Cardiac fibroblast (primary cell): ENCODE results near the gene MKRN2OS.

Source experiments
- DNase-seq, 2 donors: peaks; one replicate each; pipeline versions ENCODE4 v3.0.0 to v3.0.0-alpha.2; 2010; ENCODE audit warnings: low read depth in 2 of 2
- H3K4me3 ChIP-seq, 2 donors: replicated peaks in 1 of 2; 1 replicate in 1 of 2; 2 replicates in 1 of 2; pipeline ENCODE4 v1.5.1; 2011; ENCODE audit warnings: low read depth in 2 of 2, low read length in 2 of 2, mild to moderate bottlenecking in 2 of 2, moderate library complexity in 1 of 2
- TF ChIP-seq, protein P1 (sequence below): IDR thresholded peaks from one replicate; pipeline ENCODE4 v1.5.1; 2011; ENCODE audit warnings: low read depth, mild to moderate bottlenecking, low read length, inconsistent platforms

The MKRN2OS gene

DNA sequence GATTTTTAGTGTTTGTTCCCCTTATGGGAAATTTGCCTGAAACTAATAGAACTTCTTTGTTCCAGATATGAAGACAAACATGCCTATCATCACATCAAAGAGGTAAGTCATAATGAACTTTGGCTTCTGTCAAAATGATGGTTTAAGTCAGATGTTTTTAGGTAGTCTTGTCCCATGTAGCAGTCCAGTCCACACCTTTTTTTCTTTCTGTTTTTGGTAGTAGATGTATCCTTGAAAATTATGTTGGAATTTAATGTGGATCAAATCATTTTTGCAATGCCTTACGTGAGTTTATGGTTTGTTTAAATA is 48.9 kb downstream of the MKRN2OS start:
- DNase-seq: no peak
- no peak overlapping the region for H3K4me3 ChIP-seq
- TF ChIP-seq, protein P1, sequence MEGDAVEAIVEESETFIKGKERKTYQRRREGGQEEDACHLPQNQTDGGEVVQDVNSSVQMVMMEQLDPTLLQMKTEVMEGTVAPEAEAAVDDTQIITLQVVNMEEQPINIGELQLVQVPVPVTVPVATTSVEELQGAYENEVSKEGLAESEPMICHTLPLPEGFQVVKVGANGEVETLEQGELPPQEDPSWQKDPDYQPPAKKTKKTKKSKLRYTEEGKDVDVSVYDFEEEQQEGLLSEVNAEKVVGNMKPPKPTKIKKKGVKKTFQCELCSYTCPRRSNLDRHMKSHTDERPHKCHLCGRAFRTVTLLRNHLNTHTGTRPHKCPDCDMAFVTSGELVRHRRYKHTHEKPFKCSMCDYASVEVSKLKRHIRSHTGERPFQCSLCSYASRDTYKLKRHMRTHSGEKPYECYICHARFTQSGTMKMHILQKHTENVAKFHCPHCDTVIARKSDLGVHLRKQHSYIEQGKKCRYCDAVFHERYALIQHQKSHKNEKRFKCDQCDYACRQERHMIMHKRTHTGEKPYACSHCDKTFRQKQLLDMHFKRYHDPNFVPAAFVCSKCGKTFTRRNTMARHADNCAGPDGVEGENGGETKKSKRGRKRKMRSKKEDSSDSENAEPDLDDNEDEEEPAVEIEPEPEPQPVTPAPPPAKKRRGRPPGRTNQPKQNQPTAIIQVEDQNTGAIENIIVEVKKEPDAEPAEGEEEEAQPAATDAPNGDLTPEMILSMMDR: no peak

DNA sequence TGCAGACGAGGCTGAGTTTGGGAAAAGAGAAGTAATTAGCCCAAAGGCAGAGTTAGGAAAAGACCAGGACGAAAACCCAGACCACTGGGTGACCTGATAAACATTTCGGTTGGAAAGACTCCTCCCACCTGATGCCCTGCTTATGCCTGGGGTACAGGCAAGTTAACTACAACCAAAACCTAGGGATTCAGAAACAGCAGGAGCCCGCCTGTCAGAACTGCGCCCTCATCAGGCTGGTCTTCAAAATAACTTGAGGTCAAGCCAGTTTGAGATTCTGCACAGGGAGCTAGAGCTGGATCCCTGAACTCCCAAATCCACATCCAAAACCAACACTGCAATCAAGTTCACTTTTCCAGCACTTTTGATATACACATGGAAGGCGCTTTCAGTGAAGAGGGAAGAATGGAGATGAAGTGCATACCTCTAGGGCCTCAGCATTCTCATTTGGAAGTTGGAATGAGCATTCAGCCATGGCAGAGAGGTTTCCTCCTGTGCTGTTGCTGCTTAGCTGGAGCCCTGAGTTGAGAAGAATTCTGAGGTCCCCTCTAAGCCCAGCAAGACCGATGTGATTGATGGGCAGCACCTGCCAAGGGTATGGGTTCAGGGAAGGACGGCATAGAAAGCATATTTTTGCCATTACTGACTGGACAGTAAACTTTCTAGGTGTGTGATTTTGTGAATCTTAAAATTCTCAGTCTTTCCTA is 49.4 kb downstream of the MKRN2OS start:
- TF ChIP-seq, protein P1: no peak
- H3K4me3 ChIP-seq: no peak overlapping the region
- no peak for DNase-seq

DNA sequence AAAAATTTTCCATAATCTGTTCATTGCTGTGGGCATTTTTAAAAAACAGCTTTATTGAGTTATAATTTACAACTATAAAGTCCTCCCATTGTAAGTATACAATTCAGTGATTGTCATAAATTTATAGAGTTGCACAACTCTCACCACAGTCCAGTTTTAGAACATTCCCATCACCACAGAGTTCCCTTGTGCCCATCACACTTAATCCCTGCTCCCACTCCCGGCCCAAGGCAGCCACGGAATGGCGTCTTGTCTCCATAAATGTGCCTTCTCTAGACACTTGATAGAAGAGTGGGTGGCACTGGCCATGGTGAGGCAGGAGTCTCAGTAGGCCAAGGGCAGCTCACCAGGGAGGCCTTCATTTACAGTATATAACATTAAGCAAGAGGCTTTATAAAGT is 54.8 kb downstream of the MKRN2OS start:
- peak in 1 of 2 donors; percentile 33 for DNase-seq
- TF ChIP-seq, protein P1: no peak
- H3K4me3 ChIP-seq: no peak overlapping the region

DNA sequence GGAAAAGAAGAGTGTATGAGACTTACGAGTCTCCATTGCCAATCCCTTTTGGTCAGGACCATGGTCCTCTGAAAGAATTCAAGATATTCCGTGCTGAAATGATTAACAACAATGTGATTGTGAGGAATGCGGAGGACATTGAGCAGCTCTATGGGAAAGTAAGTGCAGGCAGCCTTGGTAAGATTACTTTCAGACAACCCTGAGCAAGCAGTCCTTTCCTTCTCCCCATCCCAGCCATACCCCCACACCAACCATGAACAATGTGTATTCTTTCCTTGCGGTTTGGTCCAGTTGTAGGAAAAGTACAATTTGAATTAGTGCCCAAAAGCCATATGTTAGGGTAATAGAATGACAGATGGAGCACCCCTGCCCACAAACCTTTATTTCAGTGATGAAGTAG is 55.5 kb downstream of the MKRN2OS start:
- TF ChIP-seq, protein P1: no peak

More for the DNA sequence above, 55.5 kb downstream of the MKRN2OS start:
- peak; percentile 53 to 56 for DNase-seq
- H3K4me3 ChIP-seq: no peak overlapping the region
